NK-92 (cell line): ENCODE results near the gene COL16A1.

Source experiments
- DNase-seq: peaks from one replicate; lab custom pipeline; 2025; ENCODE audit not compliant: unreplicated experiment; lab: John Stamatoyannopoulos, UW

COL16A1 gene

DNA sequence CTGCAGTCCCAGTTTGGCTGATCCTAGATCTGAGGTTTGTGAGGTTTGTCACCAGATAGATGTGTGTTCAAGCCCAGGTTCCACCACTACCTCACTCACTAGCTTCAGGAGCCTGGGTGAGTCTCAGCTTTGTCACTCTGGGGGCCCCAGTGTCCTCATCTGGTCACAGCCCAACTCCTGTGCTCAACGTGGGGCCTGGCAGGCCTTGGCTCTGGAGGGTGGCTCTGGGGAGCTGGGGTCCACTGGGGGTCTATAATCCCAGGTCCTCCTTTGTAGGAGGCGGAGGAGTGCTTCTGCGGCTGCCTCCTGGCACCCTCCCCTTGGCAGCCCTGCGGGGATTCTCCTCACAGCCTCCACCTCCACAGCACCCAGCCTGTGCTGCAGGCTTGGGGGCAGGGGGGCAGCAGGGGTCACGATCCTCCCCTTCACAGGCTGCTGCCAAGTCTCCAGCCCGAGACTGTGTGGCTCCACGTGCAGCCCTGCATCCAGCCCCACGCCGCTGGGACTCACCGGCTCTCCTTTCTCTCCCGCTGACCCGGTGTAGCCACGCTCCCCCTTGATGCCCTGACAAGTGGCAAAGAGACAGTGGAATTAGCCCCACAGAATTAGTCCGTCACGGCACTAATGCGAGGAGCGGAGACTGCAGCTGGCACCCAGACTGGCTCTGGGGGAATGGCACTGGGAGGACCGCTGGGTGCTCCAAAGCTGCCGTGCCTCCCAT, 36.6 kb downstream of the COL16A1 start:
- no peak for DNase-seq

DNA sequence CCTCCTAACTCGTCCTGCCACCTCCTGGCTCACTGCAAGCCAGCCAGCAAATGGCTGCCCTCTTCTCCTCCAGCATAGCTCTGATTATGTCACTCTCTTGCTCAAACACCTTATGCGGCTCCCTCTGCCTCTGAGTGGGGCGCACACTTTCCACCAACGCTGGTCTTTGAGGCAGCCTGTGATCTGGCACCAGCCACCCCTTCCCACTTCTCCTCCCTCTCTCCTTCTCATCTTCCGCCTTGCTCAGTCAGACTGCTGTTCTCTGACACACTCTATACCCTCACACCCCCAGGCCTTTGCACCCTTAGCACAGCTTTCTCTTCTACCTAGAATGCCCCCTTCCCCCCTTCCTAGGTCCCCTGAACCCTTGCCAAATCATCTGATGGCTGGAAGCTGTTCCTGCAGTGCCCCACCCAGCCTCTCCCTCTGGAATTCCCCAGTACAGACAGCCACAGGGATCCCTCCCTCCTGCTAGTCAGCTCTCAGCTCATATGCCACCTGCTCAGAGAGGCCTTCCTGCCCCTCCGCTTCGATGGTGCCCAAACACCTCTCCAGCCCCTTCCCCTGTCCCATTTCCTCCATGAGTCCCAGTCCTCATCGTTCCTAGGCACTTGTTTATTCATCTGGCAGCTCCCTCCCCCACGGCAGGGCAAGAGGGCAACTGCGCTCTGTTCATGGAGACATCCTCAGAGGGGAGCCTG, 37.4 kb downstream of the COL16A1 start:
- no peak for DNase-seq

DNA sequence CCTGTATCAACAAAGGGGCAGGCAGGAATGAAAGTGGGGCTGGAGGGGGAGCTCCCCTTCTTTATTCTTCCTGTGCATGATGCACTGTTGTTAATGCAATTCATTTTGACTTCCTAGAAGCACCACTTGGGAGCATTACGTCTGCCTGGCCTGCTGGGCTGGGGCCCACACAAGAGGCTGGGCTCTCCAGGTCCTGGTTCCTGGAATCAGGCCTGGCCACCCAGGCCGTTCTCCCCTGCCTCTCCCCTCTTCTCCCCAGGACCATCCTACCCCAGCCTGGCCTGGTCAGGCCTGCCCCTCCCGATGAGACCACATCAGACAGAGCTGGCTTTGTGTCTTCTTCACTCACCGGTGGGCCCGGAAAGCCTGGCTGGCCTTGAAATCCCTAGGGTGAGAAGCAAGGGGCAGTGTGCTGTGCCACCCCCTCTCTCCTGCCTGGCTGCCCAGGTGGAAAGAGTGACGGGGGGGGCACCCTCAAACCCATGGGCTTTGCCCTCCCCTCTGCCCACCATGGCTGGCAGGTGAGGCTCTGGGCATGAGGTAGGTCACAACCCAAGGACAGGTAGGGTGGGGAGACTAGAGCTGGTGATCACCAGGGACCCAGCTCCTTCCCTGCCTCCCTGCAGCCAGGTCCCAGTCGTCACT, 38.5 kb downstream of the COL16A1 start:
- DNase-seq, result no peak

GRCh38 chr1:31664528-31664927, 39.3 kb downstream of the COL16A1 start:
- DNase-seq, result no peak

DNA sequence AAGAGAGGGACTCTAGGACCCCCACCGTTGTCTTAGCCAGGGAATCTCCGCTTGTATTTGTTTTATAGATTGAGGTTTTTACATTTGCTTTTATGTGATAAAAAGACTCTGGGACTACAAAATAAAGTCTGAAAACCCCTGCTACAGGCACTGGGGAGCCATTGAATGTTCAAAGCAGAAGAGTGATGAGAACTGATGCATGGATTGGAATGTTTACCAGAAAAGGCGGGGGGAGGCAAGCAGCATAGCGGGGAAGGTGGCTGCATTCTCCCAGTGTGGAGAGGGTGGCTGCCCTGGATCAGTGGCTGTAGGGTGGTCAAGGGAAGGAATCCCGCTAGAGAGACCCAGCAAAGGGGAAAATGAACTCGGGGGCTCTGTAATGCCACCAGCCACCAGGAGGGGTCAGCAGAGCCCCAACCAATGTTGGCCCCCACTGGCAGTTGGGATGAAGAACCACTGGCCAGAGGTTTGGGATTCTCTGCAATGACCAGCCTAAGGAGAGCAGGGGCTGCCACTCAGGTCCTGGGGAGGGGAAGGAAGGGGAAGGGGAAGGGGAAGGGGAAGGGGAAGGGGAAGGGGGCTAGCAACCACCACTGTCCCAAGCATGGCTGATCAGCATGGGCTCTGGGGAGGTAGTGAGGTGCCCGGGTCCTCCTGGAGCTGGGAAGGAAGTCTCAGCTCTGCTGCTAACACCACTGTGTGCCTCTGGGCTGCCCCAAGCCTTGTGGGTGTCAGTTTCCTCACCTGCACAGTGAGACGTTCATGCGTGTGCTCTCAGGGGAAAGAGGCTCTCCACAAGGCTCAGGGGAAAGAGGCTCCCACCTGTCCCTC, 40.0 kb downstream of the COL16A1 start:
- DNase-seq, result no peak

- no peak for DNase-seq
Observed at GRCh38 chr1:31662463-31662862, 41.4 kb downstream of the COL16A1 start.

- no peak for DNase-seq
Observed at GRCh38 chr1:31661856-31662255, 42.0 kb downstream of the COL16A1 start.

- no peak for DNase-seq
Observed at GRCh38 chr1:31660871-31661455, 42.9 kb downstream of the COL16A1 start.

GRCh38 chr1:31659889-31660288, 43.9 kb downstream of the COL16A1 start:
- DNase-seq, result no peak

DNA sequence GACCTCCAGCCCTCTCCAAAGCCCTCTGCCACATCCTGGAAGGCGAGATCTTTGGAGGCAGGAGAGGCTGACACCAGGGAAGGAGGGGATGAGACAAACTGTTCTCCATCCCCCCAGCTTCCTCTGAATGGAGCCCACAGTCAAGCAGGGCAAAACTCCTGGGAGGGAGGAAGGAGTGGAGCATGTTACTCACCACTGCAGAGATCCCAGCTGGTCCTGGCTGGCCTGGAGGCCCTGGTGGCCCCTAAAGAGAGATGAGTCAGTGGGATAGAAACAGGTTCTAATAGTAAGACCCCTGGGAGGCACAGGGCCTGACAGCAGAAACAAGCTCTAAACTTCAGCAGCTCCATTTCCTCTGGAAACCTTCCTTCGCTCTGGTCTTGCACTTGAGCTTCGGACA, 45.1 kb downstream of the COL16A1 start:
- no peak for DNase-seq

DNA sequence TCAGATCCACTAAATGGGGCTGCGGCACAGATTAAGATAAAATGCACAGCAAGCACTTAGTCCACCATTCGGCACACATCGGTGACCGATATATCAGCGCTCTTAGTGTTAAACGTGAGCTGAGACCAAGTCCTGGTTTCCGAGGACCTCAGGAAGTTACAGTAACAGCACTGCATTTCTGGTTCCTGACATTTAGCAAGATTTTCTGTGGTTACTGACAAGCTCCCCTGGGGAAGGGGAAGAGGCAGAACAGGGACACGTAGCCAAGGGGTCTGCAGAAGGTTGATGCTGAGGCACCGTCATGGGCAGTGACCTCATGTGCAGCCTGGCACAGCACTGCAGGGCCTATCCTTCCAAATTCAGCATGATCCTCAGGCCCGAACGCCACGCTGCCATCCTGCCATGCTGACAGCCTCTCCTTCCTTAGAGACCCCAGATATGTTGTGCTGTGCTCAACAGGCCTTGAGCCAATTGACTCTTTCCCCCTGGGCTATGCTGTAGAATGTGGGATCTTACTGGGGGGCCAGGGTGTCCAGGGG, 45.8 kb downstream of the COL16A1 start:
- no peak for DNase-seq

DNA sequence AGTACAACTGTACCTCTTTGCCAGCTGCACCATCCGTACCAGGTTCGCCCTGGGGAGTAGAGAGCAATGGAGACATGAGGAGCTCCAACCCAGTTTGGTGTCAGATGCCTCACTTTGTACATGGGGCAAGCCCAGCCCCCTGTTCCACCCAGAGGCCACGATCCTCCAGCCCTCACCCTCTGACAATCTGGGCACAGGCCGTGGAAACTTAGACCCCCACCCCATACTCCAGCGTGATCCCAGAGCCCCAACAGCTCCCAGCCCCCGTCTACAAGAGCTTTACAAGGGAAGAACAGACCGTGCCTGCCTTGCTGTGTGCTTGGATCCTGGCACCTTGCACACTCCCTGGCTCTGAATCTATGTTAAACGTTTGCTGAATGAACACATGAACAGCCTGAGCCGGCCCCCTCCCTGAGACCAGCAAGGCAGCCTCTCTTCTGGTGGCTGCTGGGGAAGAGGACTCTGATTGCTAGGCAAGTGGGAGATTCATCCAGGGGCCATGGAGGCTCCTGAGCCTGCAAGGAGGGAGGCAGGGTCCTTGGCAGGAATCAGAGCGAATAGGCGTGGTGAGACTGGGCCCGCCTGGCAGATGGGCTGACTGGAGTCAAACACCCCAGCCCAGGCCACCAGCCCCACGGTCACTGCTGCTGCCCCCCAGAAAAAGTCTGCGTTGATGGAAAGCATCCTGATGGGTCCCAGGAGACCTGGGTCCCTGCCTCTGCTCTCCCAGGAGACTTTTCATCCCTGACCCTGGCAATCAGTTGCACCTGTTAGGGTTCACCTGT, 46.6 kb downstream of the COL16A1 start:
- DNase-seq, result no peak

DNA sequence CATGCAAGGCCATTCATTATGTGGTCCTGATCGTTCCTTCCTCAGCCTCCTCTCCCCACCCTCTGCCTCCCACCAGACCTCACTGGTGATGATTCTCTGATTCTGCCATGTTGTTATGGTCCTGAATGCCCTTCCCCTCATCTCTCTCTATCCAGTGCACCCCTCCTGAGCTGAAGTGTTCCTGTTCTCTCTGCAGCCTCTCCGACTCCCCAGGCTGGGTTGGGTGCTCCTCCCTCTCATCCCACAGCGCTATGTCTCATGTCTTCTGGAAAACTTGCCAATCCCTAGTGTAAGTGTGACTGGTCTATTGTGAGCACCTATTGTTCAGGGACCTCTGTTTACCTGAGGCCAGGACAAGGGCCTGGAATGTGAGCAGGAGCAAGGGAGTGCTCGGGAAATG, 48.1 kb downstream of the COL16A1 start:
- DNase-seq, result no peak

DNA sequence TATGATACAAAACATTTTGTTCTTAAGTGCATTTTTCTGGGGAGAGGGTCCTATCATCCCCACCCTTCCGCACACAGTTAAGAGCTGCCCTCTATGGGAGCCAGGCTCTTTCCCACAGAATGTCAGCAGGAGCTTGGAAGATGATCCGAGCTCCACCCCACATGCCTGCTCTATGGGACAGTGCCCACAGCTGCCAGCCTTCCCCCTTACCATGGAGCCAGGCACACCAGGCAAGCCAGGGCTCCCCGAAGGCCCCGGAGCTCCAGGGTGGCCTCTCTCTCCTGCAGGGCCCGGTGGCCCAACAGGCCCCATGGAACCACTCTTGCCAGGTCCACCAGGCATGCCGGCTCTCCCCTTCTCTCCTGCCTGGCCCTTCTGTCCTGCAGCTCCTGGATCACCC, 48.7 kb downstream of the COL16A1 start:
- DNase-seq, result no peak

- no peak for DNase-seq
Observed at GRCh38 chr1:31654474-31654776, 49.4 kb downstream of the COL16A1 start.

- DNase-seq, result no peak
Observed at GRCh38 chr1:31653717-31654473, 49.9 kb downstream of the COL16A1 start.

DNA sequence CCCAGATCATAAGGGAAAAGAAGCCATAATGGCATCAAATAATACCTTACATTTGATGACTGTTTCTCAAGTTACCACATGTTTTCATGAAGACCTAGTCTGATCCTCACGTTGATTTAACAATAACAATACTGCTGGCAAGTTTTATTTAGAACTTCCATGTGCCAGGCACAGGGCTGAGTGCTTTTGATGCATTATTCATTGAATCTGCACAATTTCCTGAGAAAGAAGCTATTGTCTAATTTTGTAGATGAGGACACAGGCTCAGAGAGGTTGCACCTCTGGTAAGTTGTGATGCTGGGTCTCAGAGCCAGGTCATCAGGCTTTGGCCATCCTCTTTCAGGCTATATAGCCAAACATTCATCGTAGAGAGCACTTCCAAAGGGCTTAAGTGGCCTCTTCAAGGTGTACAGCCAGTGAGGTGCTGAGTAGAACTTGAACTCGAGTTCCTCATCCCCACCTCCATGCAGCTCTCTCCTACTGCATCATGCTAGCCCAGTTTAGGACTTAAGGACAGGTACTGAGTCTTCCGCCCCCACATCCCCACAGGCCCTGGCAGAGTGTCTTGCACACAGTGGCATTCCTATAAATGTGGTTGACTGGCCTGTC, 50.8 kb downstream of the COL16A1 start:
- no peak for DNase-seq

DNA sequence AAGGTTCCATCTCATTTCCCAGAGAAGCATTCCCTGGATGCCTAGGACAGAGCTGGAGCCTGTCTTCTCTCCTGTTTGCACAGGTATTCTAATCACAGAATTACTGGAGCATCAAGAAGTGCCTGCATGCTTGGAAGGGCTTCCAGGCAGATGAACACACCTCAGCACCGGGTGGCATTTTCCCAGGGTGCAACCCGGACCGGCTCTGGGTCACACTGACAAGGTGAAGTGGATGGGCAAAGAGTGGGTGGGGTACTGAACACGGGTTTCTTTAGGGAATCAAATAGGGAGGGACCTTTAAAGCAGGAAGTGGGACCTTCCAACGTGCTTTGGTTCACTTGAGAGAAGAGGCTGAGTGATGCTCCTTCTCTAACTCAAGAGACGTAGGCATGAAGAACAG, 52.1 kb downstream of the COL16A1 start:
- DNase-seq, result no peak

- no peak for DNase-seq
Observed at GRCh38 chr1:31651089-31651420, 52.8 kb downstream of the COL16A1 start.
